Stimulated activated CD8-positive, alpha-beta memory T cell treated with anti-CD3 and anti-CD28 coated beads, Interleukin-4, amount 100 ng/mL, for 24 hours (primary cell): Measurements from ENCODE around the gene BRD1.
"Not testable (repeated sequence)": the region's sequence is repeated elsewhere in the genome, so short reads cannot be mapped to it uniquely, and the experiment has no call there.

ENCODE experiments used
- DNase-seq: peaks from one replicate; pipeline ENCODE4 v3.0.0-alpha.2; 2020; ENCODE audit warnings: low read depth

The BRD1 gene

DNA sequence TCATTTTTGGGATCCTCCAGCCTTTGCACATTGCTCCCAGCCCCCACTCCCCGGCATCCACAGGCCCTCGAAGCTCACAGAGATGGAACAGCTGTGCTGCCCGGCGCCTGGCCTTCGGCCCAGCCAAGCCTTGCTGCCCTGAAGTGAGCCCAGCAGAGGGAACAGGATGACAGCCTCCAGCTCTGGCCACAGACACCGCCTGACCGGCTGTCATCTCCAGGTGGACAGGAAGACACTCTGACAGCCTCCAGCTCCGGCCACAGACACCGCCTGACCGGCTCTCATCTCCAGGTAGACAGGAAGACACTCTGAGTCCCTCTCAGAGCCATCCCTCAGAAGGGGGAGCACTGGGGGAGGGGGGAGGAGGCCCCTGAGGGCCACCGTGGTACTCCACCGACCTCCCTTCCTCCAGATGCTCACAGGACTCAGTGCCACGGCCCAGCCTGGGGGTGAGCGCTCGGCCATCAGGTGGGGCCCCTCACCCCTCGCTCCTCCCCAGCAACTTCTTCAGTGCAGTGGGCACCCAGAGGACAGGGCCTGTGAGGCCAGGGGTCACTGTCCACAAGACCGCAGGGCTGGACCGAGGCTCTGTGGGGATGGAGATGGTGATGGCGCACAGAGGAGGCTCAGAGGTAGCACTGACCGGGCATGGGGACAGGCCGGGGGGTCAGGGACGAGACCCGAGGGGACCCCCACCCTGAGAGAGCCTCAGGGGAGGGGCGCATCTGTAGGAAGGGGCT is 58.6 kb downstream of the BRD1 start:
- no peak for DNase-seq

- no peak for DNase-seq
Measured at GRCh38 chr22:49768077-49768910, 59.4 kb downstream of the BRD1 start.

GRCh38 chr22:49767355-49768062 is 60.2 kb downstream of the BRD1 start:
- no peak for DNase-seq

GRCh38 chr22:49765951-49766350 is 61.7 kb downstream of the BRD1 start:
- DNase-seq, result no peak

DNA sequence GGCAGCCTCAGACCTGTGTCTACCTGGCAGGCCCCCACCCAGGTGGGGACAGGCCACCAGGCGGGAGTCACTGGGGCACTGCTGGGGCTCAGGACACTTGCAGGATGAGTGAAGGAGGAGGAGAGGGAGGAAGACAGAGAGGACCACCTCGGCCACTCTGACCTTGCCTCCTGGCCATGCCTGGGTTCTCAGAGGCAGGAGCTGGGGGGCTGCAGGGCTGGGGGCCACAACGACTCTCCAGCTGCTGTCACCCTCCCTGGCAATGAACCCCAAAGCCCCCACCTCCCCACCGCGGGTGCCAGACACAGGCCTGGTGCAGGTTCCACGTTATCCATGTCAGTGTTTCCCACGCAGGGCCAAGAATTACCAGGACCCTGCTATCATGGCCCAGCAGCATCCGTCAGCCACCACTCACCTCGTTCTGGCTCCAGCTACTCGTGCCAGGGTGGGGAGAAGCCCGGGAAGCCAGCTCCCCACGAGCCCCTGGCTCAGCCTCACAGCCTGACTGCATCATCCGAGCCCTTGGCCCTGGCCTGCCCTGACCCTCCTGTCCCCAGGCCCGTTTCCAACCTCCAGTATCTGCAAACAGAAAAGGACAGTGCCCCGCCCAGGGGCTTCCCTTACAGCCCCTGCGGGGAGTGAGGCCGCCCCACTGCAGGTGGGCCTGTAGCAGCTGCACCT is 62.4 kb downstream of the BRD1 start:
- DNase-seq, result no peak

GRCh38 chr22:49764127-49764581 is 63.5 kb downstream of the BRD1 start:
- DNase-seq, result no peak

DNA sequence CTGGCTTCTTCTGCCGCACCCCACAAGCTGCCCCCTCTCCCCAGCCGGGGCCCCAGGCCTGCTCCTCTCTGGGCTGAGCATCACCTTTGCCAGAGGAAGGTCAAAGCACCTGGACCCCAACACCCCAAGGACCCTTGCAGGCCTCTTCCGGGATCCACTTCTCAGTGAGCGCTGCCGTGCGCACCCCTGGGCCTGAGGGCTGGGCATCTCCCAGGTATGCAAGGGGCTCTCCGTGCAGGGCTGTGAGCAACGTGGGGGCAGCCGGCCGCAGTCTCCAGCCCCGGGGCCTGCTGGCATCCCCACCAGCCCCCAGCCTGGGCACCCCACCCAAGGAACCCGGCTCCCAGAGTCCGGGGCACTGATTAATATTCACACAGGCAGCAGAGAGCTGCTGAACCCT is 64.0 kb downstream of the BRD1 start:
- no peak for DNase-seq

DNA sequence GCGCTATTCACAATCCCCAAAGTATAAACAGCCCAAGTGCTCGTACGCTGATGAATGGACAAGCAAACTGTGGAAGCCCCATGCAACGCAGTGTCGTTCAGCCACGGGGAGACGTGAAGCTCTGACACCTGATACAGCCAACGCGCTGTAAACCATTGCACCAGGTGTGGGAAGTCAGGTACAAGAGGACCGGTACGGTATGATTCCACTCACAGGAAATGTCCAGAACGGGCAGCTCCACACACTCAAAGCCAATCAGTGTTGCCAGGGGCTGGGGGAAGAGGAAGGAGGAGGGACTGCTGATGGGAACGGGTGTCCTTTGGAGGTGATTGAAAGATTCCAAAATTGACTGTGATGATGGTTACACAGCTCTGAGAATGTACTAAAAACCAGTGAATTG is 64.5 kb downstream of the BRD1 start:
- DNase-seq, result no peak

GRCh38 chr22:49762571-49762970 is 65.1 kb downstream of the BRD1 start:
- DNase-seq, result not testable (repeated sequence)

DNA sequence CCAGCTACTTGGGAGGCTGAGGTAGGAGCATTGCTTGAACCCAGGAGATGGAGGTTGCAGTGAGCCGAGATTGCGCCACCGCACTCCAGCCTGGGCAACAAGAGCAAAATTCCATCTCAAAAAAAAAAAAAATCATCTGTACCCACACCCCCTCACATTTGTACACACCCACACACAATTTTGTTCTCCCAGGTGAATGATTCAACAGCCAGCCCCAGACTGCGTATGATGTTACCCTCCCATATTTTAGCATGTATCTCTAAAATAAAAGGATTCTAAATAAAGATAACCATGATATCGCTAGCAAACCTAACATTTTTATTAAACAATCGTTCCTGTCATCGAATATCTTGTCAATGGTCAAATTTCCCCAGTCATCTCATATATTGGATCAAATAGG is 65.8 kb downstream of the BRD1 start:
- DNase-seq, result no peak

GRCh38 chr22:49760630-49761571 is 66.8 kb downstream of the BRD1 start:
- DNase-seq, result no peak

DNA sequence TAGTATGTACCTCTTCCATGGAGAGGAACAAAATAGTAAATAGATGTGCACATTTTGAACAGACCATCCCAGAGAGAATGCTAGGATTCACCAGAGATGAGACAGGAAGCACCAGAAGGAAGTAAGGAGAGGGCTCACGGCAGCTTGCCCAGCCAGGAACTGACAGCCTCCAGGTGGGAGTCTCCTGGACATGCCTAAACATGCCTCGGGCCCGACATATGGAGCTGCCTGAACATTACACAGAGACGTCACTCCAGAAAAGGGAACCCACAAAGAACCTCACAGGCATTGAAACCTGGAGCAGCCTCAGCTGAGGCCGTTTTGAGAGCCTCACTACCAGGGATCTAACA is 67.4 kb downstream of the BRD1 start:
- DNase-seq, result no peak

GRCh38 chr22:49756676-49757075 is 71.0 kb downstream of the BRD1 start:
- no peak for DNase-seq

- DNase-seq, result no peak
Measured at GRCh38 chr22:49756201-49756600, 71.5 kb downstream of the BRD1 start.

- no peak for DNase-seq
Measured at GRCh38 chr22:49755631-49756001, 72.1 kb downstream of the BRD1 start.

DNA sequence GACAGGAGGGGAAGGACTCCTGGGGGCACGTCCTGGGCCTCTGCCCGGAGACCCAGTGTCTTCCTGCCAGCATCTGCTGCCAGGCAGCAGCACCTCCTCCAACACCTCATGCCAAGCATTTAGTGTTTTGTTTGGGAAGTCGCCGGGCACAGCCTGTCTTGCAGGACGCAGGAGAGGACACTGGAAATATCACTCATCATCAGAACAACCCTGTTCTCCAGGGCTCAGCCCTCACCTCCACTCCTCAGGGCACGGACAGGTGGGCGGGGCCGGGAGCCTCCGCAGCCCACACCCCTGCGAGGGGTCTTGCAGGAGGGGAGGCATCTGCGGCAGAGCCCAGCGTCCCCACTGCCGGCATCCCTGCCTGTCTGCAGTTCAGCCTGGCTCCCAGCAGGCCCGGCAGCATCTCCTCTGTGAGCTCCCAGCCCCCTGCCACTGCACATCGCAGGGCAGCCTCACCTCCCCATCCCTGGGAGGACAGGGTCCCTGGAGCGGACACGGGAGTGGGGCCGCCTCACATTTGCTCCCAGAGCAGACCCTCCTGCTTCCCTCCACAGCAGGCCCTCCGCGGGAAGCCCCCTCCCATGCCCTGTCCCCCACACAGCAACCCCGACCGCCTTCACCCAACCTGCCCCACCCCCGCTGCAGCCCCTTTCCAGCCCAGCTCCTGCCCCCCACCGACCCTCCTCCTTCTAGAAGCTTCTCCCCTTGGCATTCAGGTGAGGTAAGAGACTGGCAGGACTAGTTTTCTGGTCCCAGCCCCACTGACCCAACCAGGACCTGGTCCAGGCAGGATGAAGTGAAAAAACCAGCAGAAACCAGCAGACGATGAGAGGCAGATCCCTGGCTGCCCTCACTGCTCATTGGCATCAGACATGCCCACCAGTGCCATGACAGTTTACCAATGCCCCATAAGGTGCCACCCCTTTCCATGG is 72.7 kb downstream of the BRD1 start:
- DNase-seq, result no peak

DNA sequence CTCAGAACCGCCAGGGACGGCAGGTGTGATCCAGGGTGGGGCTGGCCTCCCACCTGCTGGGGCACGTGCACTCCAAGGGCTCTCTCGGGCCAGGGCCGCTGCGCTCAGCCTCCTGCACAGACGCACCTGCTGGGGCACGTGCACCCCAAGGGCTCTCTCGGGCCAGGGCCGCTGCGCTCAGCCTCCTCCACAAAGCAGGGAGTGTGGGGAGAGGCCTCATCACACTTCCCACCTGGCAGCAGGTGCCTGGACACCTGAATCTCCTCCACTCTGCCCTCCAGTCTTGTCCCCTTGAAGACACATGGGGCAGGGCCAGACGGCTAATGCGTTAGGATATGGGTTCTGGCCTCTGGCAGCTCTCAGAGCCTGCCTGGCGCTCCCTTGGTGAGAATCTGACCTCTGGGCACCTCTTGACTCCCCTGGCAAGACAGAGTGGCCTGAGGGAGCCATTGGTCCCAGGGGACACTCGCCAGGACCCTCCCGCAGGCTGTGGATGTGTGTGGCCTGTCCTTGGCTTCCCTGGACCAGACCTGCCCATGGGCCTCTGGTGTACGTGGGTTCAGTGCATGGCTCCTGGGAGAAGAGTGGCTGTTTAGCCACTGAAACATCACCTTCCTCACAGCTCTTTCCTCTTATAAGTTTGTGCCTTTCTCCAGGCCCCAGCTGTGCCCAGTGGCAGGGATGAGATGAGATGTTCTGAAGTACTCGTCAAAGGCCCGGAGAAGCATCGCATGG is 73.5 kb downstream of the BRD1 start:
- no peak for DNase-seq

- DNase-seq, result no peak
Measured at GRCh38 chr22:49753276-49753890, 74.3 kb downstream of the BRD1 start.

- DNase-seq, result no peak
Measured at GRCh38 chr22:49752598-49753091, 75.0 kb downstream of the BRD1 start.
